Measurements from ENCODE around the gene KCTD21.

The KCTD21 gene

DNA sequence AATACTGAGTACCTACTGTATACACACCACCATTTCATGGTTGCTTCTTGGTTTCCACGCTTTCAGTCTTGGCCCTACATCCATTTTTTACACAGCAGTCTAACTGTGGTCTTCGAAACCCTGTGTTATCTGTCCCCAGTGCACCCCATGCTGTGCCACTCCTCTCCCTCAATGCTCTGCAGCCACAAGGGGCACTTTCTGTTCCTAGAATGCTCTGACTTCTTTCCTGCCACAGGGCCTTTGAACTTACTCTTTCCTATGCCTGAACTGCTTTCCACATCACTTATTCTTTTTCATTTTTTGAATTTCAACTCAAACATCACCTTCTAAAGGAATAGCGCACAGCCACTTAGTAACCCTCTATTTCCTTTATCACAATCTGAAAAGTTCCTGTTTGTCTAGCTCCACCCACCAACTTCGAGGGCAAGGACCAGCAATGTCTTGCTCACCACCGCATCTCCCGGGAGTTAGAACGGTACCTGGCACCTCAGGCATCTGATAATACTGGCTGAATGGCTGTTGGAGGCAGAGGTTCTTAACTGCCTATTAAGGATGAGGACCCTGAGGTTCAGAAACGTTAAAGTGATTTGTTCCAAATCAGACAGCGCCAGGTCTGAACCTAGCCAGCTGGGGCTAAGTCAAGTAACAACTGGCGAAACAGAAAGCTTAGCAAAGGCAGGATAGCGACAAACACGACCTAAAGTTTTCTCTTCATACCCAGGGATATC lies 49.6 kb downstream of the KCTD21 start:
- DNase-seq, result no peak

DNA sequence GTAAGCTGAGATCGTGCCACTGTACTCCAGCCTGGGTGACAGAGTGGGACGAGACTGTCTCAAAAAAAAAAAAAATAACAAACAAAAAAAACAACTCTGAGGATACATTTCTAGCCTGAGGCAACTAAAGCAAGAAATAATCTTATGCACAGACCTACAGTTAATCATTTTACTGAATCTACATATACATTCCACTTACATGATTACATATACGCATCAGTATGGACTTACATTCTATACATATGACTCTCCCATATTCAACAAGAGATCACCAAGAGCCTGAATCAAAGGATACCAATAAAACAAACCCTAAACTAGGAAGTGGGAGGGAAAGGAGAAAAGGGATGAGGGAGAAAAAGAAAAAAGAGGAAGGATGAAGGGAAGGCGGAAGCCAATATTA lies 50.1 kb downstream of the KCTD21 start:
- DNase-seq, result no peak

DNA sequence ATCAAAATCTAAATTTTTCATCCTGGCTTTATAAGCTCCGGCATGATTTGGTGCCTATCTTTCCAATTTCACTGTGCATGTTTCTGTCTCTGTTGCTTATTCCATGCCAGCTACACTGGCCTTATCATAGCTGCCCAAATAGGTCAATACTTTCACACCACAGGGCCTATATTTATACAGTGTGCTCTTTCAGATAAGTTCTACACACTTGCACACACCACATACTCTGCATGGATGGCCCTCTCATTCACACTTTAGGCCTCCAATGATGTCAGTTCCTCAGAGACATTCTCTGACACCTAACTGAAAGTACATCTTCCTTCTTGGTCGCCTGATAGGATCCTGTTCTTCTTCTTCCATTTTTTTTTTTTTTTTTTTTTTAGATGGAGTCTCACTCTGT lies 56.0 kb downstream of the KCTD21 start:
- DNase-seq, result no peak

DNA sequence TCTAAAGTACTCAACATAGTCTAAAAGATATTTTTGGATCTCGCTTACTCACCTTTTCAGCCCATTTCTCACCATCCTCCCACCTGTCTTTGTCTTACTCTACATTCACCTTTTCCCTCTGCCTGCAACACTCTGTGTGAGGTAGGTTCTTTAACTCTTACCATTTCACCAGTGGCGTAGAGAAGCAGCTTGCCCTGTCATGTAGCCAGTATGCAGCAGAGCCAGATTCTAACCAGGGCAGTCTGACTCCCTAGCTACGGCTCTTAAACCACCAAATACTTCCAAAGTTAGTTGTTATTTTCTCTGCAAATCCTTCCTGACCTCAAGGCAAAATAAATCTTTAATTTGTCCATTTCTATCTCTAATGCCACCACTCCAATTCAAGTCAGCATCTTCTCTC lies 56.5 kb downstream of the KCTD21 start:
- no peak for DNase-seq

DNA sequence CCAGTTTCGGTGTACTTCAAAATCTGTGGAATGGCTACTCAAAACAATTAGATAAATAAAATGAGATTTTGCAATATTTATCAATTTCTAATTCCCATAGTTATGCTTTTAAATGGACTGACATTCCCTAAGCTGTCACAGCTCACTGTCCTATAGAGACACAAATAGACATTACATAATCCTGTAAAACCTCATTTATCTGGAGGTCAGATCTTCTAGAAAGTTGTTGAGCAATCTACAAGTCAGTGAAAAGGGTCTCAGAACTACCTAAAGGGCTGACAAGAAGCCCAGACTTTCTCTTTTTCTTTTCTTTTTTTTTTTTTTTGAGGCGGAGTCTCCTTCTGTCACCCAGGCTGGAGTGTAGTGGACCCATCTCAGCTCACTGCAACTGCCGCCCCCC lies 61.0 kb downstream of the KCTD21 start:
- no peak for DNase-seq

All from SIG-M5 (cell line).